ENCODE data around the gene CAMTA2.
A peak's percentile ranks its signal among the peaks of the same experiment; 100 is the strongest.

CAMTA2 gene

GRCh38 chr17:5002121-5002788 lies 14.8 kb upstream of the CAMTA2 start:
- DNase-seq: no peak

GRCh38 chr17:5000237-5000639 lies 12.8 kb upstream of the CAMTA2 start:
- DNase-seq: no peak

- no peak for DNase-seq
These were observed 12.1 kb upstream of the CAMTA2 start for GRCh38 chr17:4999430-5000093.

GRCh38 chr17:4998732-4999429 lies 11.4 kb upstream of the CAMTA2 start:
- DNase-seq: no peak

GRCh38 chr17:4998027-4998731 lies 10.7 kb upstream of the CAMTA2 start:
- DNase-seq: no peak

GRCh38 chr17:4997302-4998026 lies 10.0 kb upstream of the CAMTA2 start, which contains the start of the genes INCA1 and KIF1C:
Gene INCA1 (minus strand): TSS chr17:4997522. CDS start chr17:4994437, 3,085 bp downstream.
Gene KIF1C (plus strand): TSS chr17:4997950. CDS start chr17:5000247, 2,297 bp downstream.
- peak; percentile 85 for DNase-seq

- DNase-seq: no peak
These were observed 6.7 kb upstream of the CAMTA2 start for GRCh38 chr17:4994081-4994595.

GRCh38 chr17:4987767-4988567 lies 492 bp upstream of the CAMTA2 start:
- DNase-seq: peak; percentile 10

- no peak for DNase-seq
These were observed 1.1 kb downstream of the CAMTA2 start for GRCh38 chr17:4986403-4986802.

GRCh38 chr17:4982305-4982704 lies 5.2 kb downstream of the CAMTA2 start:
- DNase-seq: no peak

GRCh38 chr17:4980644-4981216 lies 6.7 kb downstream of the CAMTA2 start:
- peak; percentile 50 for DNase-seq

GRCh38 chr17:4978726-4979125 lies 8.7 kb downstream of the CAMTA2 start:
- no peak for DNase-seq

GRCh38 chr17:4974115-4974670 lies 13.3 kb downstream of the CAMTA2 start:
- no peak for DNase-seq

- DNase-seq: no peak
These were observed 14.0 kb downstream of the CAMTA2 start for GRCh38 chr17:4973256-4974114.

- DNase-seq: no peak
These were observed 14.7 kb downstream of the CAMTA2 start for GRCh38 chr17:4972752-4973151.

GRCh38 chr17:4972322-4972721 lies 15.2 kb downstream of the CAMTA2 start:
- no peak for DNase-seq

GRCh38 chr17:4971826-4972225 lies 15.6 kb downstream of the CAMTA2 start:
- no peak for DNase-seq

GRCh38 chr17:4970273-4970672 lies 17.2 kb downstream of the CAMTA2 start:
- no peak for DNase-seq

- no peak for DNase-seq
These were observed 17.8 kb downstream of the CAMTA2 start for GRCh38 chr17:4969551-4970173.

All from fibroblast of skin of abdomen (primary cell).